PC-3 (cell line): ENCODE measurements around the gene AP3B1. TPM values are rescaled to one million over a fixed set of nuclear protein-coding genes. Genes with fewer than 3 reads are reported as not detected.

Experiments
- ATAC-seq: fragments of 200-7000 bp; cut with Tn5 transposase; 2 replicates; pipeline ENCODE4 v1.9.1; 2020; ENCODE audit warnings: mild to moderate bottlenecking, moderate library complexity
- BruUV-seq: library from RNA; stranded (reverse); fragments of 400-500 nt; replicated peaks from 2 replicates; lab custom pipeline; 2021; lab: Mats Ljungman, UMichigan
- CTCF ChIA-PET: fragments of 300-600 bp; sonication (Branson Sonifier 250); formaldehyde crosslinking; loops from one replicate; lab custom pipeline; 2022; ENCODE audit warnings: antibody characterized with exemption; lab: Charles Lee
- POLR2A ChIA-PET: fragments of 300-600 bp; sonication (Branson Sonifier 250); formaldehyde crosslinking; loops from one replicate; lab custom pipeline; 2022; ENCODE audit warnings: antibody characterized with exemption; ENCODE audit not compliant: unreplicated experiment; lab: Charles Lee
- DNase-seq: peaks from one replicate; pipeline ENCODE4 v3.0.0-alpha.2; 2015
- H2AFZ ChIP-seq: fragments of 300-600 bp; sonication (generic); 2 replicates; pipeline ENCODE4 v1.6.0; 2016; ENCODE audit warnings: antibody characterized with exemption, low read length
- H3F3A ChIP-seq: fragments of 300-600 bp; sonication (generic); one replicate; pipeline ENCODE4 v1.6.0; 2017; ENCODE audit warnings: antibody characterized with exemption, low read length, control low read depth, mild to moderate bottlenecking; ENCODE audit not compliant: unreplicated experiment
- H3K27ac ChIP-seq: fragments of 300-600 bp; sonication (generic); 2 replicates; pipeline ENCODE4 v1.5.1; 2016; ENCODE audit warnings: mild to moderate bottlenecking, low read length
- H3K27me3 ChIP-seq: fragments of 300-600 bp; sonication (generic); 2 replicates; pipeline ENCODE4 v1.6.1; 2016; ENCODE audit warnings: low read length, mixed read lengths
- H3K36me3 ChIP-seq: fragments of 300-600 bp; sonication (generic); 2 replicates; pipeline ENCODE4 v1.6.1; 2016; ENCODE audit warnings: low read depth, mixed run types, low read length, mixed read lengths
- H3K4me1 ChIP-seq: fragments of 300-600 bp; sonication (generic); 2 replicates; pipeline ENCODE4 v1.5.1; 2016; ENCODE audit warnings: low read length; ENCODE audit not compliant: insufficient read depth
- H3K4me2 ChIP-seq: fragments of 300-600 bp; sonication (generic); 2 replicates; pipeline ENCODE4 v1.6.0; 2016; ENCODE audit warnings: low read length
- H3K4me3 ChIP-seq: fragments of 300-600 bp; sonication (generic); 2 replicates; pipeline ENCODE4 v1.5.1; 2016; ENCODE audit warnings: mild to moderate bottlenecking, low read length, mixed read lengths
- H3K79me2 ChIP-seq: fragments of 300-600 bp; sonication (generic); 2 replicates; pipeline ENCODE4 v1.6.1; 2017; ENCODE audit warnings: low read length, mixed read lengths
- H3K9ac ChIP-seq: fragments of 300-600 bp; sonication (generic); 2 replicates; pipeline ENCODE4 v1.6.0; 2016; ENCODE audit warnings: mild to moderate bottlenecking, low read length
- H3K9me2 ChIP-seq: fragments of 300-600 bp; sonication (generic); replicated peaks from 2 replicates; pipeline ENCODE4 v1.6.1; 2016; ENCODE audit warnings: mixed run types, low read length, mixed read lengths
- H3K9me3 ChIP-seq: fragments of 300-600 bp; sonication (generic); 2 replicates; pipeline ENCODE4 v1.6.1; 2016; ENCODE audit warnings: low read length, mixed read lengths
- H4K20me1 ChIP-seq: fragments of 300-600 bp; sonication (generic); 2 replicates; pipeline ENCODE4 v1.6.1; 2016; ENCODE audit warnings: low read length, mixed read lengths
- EZH2 ChIP-seq: fragments of 300-600 bp; sonication (generic); IDR thresholded peaks from one replicate; pipeline ENCODE4 v1.6.1; 2017; ENCODE audit warnings: antibody characterized with exemption, mild to moderate bottlenecking, low read length; ENCODE audit not compliant: unreplicated experiment
- EZH2phosphoT487 ChIP-seq: fragments of 300-600 bp; sonication (generic); IDR thresholded peaks from 2 replicates; pipeline ENCODE4 v1.6.1; 2018; ENCODE audit warnings: mild to moderate bottlenecking, antibody characterized with exemption, low read length, borderline replicate concordance
- intact Hi-C: fragments of 100-400 bp; cut with micrococcal nuclease; formaldehyde crosslinking; loops from 2 replicates; pipeline ENCODE4 v1.9.0; 2023
- total RNA-seq: library from RNA; depleted of rRNA; stranded (reverse); fragments of >200 nt; gene quantifications from 2 replicates; pipeline ENCODE4 v1.2.3, GENCODE V29; 2014
- TF ChIP-seq, protein P1 (sequence below): fragments of 300-600 bp; sonication (generic); conservative IDR thresholded peaks from 2 replicates; pipeline ENCODE4 v1.5.1; 2017; ENCODE audit warnings: antibody characterized with exemption, low read depth, mild to moderate bottlenecking, low read length

Gene AP3B1
- total RNA-seq, 1 experiment from 2014 or later = 25.7 TPM

DNA sequence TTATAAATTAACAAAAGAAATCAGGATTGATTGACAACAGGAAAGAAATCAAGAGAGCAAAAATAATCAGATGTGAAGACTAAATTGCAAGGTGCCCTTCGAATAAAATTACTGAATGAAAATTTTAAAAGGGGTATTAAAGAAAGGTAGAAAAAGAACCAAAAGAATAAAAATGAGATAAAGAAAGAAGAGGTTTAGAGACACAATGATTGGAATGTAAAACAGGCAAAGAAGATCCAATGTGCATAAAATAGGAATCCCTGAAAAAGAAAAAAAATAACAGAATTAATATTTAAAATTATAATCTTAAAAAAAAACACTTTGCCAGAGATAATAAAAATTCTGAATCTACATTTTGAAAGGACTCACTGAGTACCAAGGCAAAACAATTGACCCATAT, 73.0 kb downstream of the AP3B1 start:
- no peaks in the 10 kb centered on the region for H3K27me3 ChIP-seq
- intact Hi-C loops = no loop called here
- H3K79me2 ChIP-seq = no peaks in the 10 kb centered on the region
- no peaks in the 10 kb centered on the region for H3F3A ChIP-seq
- DNase-seq = no peak
- H3K4me1 ChIP-seq = no peaks in the 10 kb centered on the region
- H4K20me1 ChIP-seq = no peaks in the 10 kb centered on the region
- H3K36me3 ChIP-seq = peaks cover 4% of the 10 kb centered on the region; the same call in 1 of the 2 replicates
- POLR2A ChIA-PET = no interaction called here
- no peak overlapping the region for H2AFZ ChIP-seq
- no TSS peak for BruUV-seq
- no peak overlapping the region for H3K27ac ChIP-seq
- no peak overlapping the region for H3K4me2 ChIP-seq
- H3K9me2 ChIP-seq = no peaks in the 10 kb centered on the region
- TF ChIP-seq EZH2phosphoT487 = no peak
- TF ChIP-seq, protein P1, sequence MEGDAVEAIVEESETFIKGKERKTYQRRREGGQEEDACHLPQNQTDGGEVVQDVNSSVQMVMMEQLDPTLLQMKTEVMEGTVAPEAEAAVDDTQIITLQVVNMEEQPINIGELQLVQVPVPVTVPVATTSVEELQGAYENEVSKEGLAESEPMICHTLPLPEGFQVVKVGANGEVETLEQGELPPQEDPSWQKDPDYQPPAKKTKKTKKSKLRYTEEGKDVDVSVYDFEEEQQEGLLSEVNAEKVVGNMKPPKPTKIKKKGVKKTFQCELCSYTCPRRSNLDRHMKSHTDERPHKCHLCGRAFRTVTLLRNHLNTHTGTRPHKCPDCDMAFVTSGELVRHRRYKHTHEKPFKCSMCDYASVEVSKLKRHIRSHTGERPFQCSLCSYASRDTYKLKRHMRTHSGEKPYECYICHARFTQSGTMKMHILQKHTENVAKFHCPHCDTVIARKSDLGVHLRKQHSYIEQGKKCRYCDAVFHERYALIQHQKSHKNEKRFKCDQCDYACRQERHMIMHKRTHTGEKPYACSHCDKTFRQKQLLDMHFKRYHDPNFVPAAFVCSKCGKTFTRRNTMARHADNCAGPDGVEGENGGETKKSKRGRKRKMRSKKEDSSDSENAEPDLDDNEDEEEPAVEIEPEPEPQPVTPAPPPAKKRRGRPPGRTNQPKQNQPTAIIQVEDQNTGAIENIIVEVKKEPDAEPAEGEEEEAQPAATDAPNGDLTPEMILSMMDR = no peak
- TF ChIP-seq EZH2 = no peak
- H3K9ac ChIP-seq = no peak overlapping the region
- CTCF ChIA-PET = no interaction called here
- no peak for ATAC-seq
- H3K9me3 ChIP-seq = no peaks in the 10 kb centered on the region
- no peak overlapping the region for H3K4me3 ChIP-seq

DNA sequence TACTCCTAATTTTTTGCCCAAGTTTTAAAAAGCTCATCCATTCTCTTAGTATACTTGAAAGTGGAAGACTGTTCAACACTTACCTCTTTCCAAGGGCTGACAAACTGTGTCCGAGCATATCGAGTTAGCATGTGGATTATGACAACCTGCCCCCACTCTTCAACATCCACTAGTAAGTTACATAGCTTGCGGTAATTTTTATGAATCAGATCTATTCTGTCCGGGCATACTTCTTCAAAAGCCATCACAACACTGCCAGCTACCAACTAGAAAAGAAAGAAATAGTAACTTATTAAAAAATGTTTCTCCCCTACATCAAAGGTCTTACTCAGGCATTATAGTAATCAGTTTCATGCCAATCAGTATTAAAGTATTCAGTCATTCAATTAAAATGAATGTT, 78.5 kb downstream of the AP3B1 start:
- DNase-seq (no peak), ATAC-seq (no peak)
- Histone ChIP-seq H3F3A (no peaks in the 10 kb centered on the region), H3K9me2 (no peaks in the 10 kb centered on the region), H3K27ac (no peak overlapping the region), H4K20me1 (no peaks in the 10 kb centered on the region), H3K4me3 (no peak overlapping the region), H3K9me3 (no peaks in the 10 kb centered on the region), H3K4me1 (no peaks in the 10 kb centered on the region), H2AFZ (no peak overlapping the region), H3K9ac (no peak overlapping the region), H3K27me3 (no peaks in the 10 kb centered on the region), H3K36me3 (no peaks in the 10 kb centered on the region), H3K4me2 (no peak overlapping the region), H3K79me2 (no peaks in the 10 kb centered on the region)
- ChIA-PET CTCF (no interaction called here), POLR2A (no interaction called here)
- TF ChIP-seq, protein P1 = no peak
- TF ChIP-seq EZH2phosphoT487 (no peak), EZH2 (no peak)
- intact Hi-C loops = no loop called here
- no TSS peak for BruUV-seq

DNA sequence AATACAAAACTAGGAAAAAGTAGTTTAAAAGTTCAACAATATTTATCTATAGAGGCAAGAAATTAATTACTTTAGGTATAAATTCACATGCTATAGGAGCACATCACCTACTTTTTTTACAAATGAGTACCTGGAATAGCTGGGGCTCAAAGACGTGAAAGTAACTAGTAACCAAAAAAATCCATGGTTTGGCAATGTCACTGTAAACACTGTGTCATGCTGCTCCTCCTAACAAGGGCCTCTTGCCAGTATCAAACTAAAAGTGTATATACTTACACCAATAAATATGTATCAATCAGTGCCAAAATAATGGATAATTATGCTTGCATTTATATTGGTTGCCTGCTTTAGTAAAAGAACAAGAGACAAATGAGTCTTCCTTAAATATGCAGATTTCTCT, 78.9 kb downstream of the AP3B1 start:
- Histone ChIP-seq H3K36me3 (no peaks in the 10 kb centered on the region), H3K27me3 (no peaks in the 10 kb centered on the region), H3K4me1 (no peaks in the 10 kb centered on the region), H3K27ac (no peak overlapping the region), H3K9me2 (no peaks in the 10 kb centered on the region), H3K79me2 (no peaks in the 10 kb centered on the region), H3K4me3 (no peak overlapping the region), H4K20me1 (no peaks in the 10 kb centered on the region), H3K9ac (no peak overlapping the region), H3K9me3 (no peaks in the 10 kb centered on the region), H2AFZ (no peak overlapping the region), H3F3A (no peaks in the 10 kb centered on the region), H3K4me2 (no peak overlapping the region)
- intact Hi-C loops = no loop called here
- CTCF ChIA-PET = no interaction called here
- no TSS peak for BruUV-seq
- POLR2A ChIA-PET = no interaction called here
- DNase-seq (no peak), ATAC-seq (no peak)
- TF ChIP-seq EZH2phosphoT487 (no peak), EZH2 (no peak)
- TF ChIP-seq, protein P1 = no peak
